ENCODE measurements around the gene BCKDHA.

GRCh38 chr19:41366089-41366488 lies 31.5 kb upstream of the BCKDHA start:
- TF ChIP-seq CTCF (IDR thresholded peaks at IDR 0.05; ENCODE audit: low read depth, low read length): peak; percentile 19
- no peak for TF ChIP-seq POLR2A (IDR thresholded peaks at IDR 0.05; ENCODE audit: extremely low read depth, insufficient read length)
